ENCODE results near the gene RNF4. TPM values are rescaled to one million over a fixed set of nuclear protein-coding genes. Genes with fewer than 3 reads are reported as not detected.
A peak's percentile ranks its signal among the peaks of the same experiment; 100 is the strongest.

The RNF4 gene
- total RNA-seq: 53.6 to 56.3 TPM (median 54.0 TPM) in 3 replicates
- long read RNA-seq, partial matches to known transcripts: 2 of 80 reads
- long read RNA-seq, other reads (novel, unspliced or antisense): 78 of 80 reads

DNA sequence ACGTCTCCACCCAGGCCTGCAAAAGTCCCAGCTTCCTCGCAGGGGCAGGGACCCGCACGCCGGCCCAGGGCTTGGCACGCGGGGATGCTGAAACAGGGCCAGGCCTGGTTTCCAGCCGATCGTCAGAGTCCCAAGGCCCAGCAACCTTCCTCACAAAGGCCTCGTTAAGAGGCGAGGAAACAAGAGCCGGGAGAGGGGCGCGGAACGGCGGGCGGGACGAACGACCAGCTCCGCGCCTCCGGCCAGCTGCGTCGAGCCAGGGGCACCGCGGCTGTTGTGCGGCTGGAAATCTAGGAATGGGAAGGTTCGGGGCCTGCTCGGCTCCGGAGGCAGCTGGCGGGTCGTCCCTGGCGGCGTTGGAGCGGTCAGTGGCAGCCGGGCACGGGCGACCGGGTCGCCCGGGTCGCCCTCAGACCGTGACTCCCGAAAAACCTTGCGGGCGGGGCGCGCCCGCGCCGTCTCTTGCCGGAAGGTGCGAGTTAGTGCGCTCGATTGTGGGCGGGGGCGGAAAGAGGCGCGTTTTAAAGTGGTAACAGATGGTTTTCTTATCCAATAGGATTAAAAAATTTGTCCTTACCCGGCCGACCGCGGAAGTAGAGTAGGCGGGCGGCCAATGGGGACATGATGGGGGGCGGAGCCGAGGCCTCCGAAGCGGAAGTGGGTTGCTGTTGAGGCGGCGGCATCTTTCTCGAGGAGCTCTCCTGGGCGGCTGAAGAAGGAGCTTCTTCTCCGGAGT lies at the start of gene RNF4:
TSS of gene RNF4 (plus strand) at position 651 of the 736 bp plus-strand sequence. CDS start 21,388 bp downstream, outside the sequence.
- Mint-ChIP-seq H3K4me1 (ENCODE audit: low read depth) (peaks cover 38% of the 10 kb centered on the region), H3K27ac (ENCODE audit: unreplicated experiment) (peak within 1 kb of the TSS; percentile 91), H3K27me3 (ENCODE audit: low read depth) (no peaks in the 10 kb centered on the region), H3K9me3 (ENCODE audit: low read depth) (peaks cover 7% of the 10 kb centered on the region), H3K4me3 (ENCODE audit: unreplicated experiment) (peak within 1 kb of the TSS; percentile 93), H3K36me3 (ENCODE audit: low read depth) (peaks cover 11% of the 10 kb centered on the region)
- DNase-seq (ENCODE audit: low spot score): peak; percentile 97
- TF ChIP-seq, protein P1, sequence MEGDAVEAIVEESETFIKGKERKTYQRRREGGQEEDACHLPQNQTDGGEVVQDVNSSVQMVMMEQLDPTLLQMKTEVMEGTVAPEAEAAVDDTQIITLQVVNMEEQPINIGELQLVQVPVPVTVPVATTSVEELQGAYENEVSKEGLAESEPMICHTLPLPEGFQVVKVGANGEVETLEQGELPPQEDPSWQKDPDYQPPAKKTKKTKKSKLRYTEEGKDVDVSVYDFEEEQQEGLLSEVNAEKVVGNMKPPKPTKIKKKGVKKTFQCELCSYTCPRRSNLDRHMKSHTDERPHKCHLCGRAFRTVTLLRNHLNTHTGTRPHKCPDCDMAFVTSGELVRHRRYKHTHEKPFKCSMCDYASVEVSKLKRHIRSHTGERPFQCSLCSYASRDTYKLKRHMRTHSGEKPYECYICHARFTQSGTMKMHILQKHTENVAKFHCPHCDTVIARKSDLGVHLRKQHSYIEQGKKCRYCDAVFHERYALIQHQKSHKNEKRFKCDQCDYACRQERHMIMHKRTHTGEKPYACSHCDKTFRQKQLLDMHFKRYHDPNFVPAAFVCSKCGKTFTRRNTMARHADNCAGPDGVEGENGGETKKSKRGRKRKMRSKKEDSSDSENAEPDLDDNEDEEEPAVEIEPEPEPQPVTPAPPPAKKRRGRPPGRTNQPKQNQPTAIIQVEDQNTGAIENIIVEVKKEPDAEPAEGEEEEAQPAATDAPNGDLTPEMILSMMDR (IDR thresholded peaks at IDR 0.05): no peak

DNA sequence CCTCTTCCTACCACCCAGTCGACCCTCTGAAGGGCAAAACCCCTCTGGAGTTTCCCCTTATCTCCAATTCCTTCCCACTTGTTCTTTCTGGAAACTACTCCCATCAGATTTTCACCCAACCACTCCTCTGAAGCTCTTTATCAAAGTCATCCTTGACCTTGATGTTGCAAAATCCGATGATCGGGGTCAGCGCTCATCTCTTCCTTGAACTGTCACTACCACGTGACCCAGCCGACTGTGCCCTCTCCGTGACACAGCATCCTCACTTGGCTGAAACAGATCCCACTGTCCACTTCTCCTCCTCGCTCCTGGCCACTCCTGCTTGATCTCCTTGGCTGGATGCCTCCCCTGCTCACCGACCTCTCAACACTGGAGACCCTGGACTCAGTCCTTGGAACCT lies 49.1 kb upstream of the RNF4 start:
- peak overlapping the region; percentile 83 for H3K4me3 Mint-ChIP-seq (ENCODE audit: unreplicated experiment)
- no peak for DNase-seq (ENCODE audit: low spot score)
- peaks cover 3% of the 10 kb centered on the region for H3K36me3 Mint-ChIP-seq (ENCODE audit: low read depth)
- peaks cover 16% of the 10 kb centered on the region for H3K4me1 Mint-ChIP-seq (ENCODE audit: low read depth)
- H3K27me3 Mint-ChIP-seq (ENCODE audit: low read depth): peaks cover 46% of the 10 kb centered on the region
- no peak overlapping the region for H3K27ac Mint-ChIP-seq (ENCODE audit: unreplicated experiment)
- TF ChIP-seq, protein P1 (IDR thresholded peaks at IDR 0.05): no peak
- no peaks in the 10 kb centered on the region for H3K9me3 Mint-ChIP-seq (ENCODE audit: low read depth)

- no peak for DNase-seq (ENCODE audit: low spot score)
- H3K4me3 Mint-ChIP-seq (ENCODE audit: unreplicated experiment): no peak overlapping the region
- H3K27ac Mint-ChIP-seq (ENCODE audit: unreplicated experiment): no peak overlapping the region
- no peaks in the 10 kb centered on the region for H3K9me3 Mint-ChIP-seq (ENCODE audit: low read depth)
- peaks cover 41% of the 10 kb centered on the region for H3K27me3 Mint-ChIP-seq (ENCODE audit: low read depth)
- TF ChIP-seq, protein P1 (IDR thresholded peaks at IDR 0.05): no peak
- H3K36me3 Mint-ChIP-seq (ENCODE audit: low read depth): peaks cover 3% of the 10 kb centered on the region
- H3K4me1 Mint-ChIP-seq (ENCODE audit: low read depth): peaks cover 12% of the 10 kb centered on the region
Observed at GRCh38 chr4:2421928-2422327, 47.0 kb upstream of the RNF4 start.

- no peak for DNase-seq (ENCODE audit: low spot score)
- peaks cover 3% of the 10 kb centered on the region for H3K36me3 Mint-ChIP-seq (ENCODE audit: low read depth)
- TF ChIP-seq, protein P1 (IDR thresholded peaks at IDR 0.05): no peak
- H3K27me3 Mint-ChIP-seq (ENCODE audit: low read depth): peaks cover 39% of the 10 kb centered on the region
- H3K4me1 Mint-ChIP-seq (ENCODE audit: low read depth): peaks cover 5% of the 10 kb centered on the region
- H3K27ac Mint-ChIP-seq (ENCODE audit: unreplicated experiment): no peak overlapping the region
- H3K4me3 Mint-ChIP-seq (ENCODE audit: unreplicated experiment): no peak overlapping the region
- no peaks in the 10 kb centered on the region for H3K9me3 Mint-ChIP-seq (ENCODE audit: low read depth)
Observed at GRCh38 chr4:2423066-2423465, 45.8 kb upstream of the RNF4 start.

- TF ChIP-seq, protein P1 (IDR thresholded peaks at IDR 0.05): no peak
- DNase-seq (ENCODE audit: low spot score): no peak
- no peak overlapping the region for H3K27ac Mint-ChIP-seq (ENCODE audit: unreplicated experiment)
- peaks cover 40% of the 10 kb centered on the region for H3K27me3 Mint-ChIP-seq (ENCODE audit: low read depth)
- H3K36me3 Mint-ChIP-seq (ENCODE audit: low read depth): peaks cover 4% of the 10 kb centered on the region
- no peaks in the 10 kb centered on the region for H3K9me3 Mint-ChIP-seq (ENCODE audit: low read depth)
- H3K4me3 Mint-ChIP-seq (ENCODE audit: unreplicated experiment): no peak overlapping the region
- H3K4me1 Mint-ChIP-seq (ENCODE audit: low read depth): peaks cover 5% of the 10 kb centered on the region
Observed at GRCh38 chr4:2423695-2424094, 45.2 kb upstream of the RNF4 start.
